Measurements from ENCODE around the gene CRAMP1.

GRCh38 chr16:1642753-1643152 lies 30.6 kb downstream of the CRAMP1 start:
- TF ChIP-seq CTCF (IDR thresholded peaks at IDR 0.05 in 2 of 3, conservative IDR thresholded peaks at IDR 0.05 in 1 of 3; ENCODE audit: borderline replicate concordance in 1 of 3, insufficient read depth in 1 of 3, low read depth in 2 of 3, low read length in 2 of 3) (no peak), SP1 (IDR thresholded peaks at IDR 0.05; ENCODE audit: low read depth) (no peak), RAD21 (IDR thresholded peaks at IDR 0.05; ENCODE audit: low read depth) (no peak), ATF3 (IDR thresholded peaks at IDR 0.05) (no peak), POLR2A (IDR thresholded peaks at IDR 0.05; ENCODE audit: borderline replicate concordance, extremely low read depth, insufficient read depth, insufficient read length) (no peak), EZH2phosphoT487 (IDR thresholded peaks at IDR 0.05; ENCODE audit: borderline replicate concordance) (no peak), ZFX (IDR thresholded peaks at IDR 0.05) (no peak), CEBPB (IDR thresholded peaks at IDR 0.05; ENCODE audit: low read depth) (no peak)
